ENCODE data around the gene DTX2. TPM values are rescaled to one million over a fixed set of nuclear protein-coding genes. Genes with fewer than 3 reads are reported as not detected.
A peak's percentile ranks its signal among the peaks of the same experiment; 100 is the strongest.
"Not testable (repeated sequence)": the region's sequence is repeated elsewhere in the genome, so short reads cannot be mapped to it uniquely, and the experiment has no call there.

DTX2 gene
- total RNA-seq, 1 experiment from 2014 or later = 8.2 TPM

DNA sequence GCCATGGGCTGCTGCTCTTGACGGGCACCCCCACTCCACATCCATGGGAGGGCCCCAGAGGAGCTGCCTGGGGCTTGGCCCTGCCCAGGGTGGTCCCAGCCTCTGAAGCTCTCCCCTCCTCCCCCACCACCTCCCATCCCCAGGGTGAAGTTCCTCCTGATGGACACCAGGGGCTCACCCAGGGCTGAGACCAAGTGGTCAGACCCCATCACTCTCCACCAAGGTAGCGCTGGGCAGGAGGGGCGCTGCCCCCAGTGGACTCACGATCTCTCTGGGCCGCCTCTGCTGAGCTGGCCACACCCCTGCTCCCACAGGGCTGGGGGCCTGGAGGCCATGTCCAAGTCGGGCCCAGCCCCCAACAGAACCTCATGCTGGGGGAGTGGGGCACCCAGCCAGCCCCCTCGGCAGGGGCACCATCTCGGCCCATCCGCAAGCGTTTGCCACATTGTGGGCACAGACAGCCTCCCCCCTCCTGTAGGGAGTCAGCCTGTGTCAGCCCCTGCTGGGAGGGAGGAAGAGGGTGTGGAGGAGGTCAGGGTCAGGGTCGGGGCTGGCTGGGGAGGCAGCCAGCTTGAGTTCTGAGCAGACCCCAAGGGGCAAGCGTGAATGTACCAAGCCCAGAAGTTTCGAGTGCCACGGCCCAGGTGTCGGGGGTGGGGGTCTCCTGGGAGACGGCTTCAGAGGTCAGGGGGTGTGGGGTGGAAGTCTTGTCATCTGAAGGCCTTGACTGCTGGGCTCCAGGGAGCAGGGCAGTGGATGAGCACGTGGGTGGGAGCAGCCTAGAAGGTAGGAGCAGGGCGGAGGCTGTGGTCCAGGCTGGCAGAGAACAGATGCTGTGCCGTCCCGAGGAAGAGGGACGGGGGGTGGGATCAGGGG, 51.7 kb downstream of the DTX2 start:
- DNase-seq (ENCODE audit: low spot score) = peak; percentile 20

DNA sequence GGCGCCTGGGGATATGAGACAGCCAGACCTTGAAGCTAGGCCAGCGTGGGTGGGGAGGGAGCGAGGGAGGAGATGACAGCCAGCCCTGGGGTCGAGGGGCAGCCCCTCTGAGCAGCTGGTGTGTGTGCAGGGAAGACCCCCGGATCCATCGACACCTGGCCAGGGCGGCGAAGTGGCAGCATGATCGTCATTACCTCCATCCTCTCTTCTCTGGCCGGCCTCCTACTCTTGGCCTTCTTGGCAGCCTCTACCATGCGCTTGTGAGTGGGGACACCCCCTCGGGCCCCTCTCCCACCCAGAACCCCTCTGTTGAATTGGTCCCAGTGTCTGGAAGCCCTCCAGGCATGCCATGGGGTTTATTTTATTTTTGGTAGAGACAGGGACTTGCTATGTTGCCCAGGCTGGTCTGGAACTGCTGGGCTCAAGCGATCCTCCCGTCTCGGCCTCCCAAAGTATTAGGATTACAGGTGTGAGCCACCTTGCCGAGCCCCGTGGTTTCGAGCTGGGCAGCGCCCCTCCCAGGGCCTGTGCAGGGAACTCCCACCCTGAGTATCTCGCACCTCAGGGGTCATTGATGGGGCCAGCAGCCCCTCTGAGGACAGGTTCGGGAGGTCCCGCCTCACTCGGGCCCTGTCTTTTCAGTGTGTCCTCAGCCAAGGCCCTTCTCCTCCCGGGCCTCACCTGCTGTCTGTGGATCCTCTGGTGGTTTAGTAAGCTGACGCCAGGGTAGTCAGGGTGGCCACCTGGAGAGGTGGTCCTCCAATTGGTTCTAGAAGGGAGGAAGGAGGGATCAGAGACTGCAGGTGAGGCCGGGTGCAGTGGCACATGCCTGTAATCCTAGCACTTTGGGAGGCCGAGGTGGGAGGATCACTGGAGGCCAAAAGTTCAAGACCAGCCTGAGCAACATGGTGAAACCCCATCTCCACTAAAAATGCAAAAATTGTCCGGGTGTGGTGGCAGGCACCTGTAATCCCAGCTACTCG, 52.6 kb downstream of the DTX2 start:
- DNase-seq (ENCODE audit: low spot score) = no peak

DNA sequence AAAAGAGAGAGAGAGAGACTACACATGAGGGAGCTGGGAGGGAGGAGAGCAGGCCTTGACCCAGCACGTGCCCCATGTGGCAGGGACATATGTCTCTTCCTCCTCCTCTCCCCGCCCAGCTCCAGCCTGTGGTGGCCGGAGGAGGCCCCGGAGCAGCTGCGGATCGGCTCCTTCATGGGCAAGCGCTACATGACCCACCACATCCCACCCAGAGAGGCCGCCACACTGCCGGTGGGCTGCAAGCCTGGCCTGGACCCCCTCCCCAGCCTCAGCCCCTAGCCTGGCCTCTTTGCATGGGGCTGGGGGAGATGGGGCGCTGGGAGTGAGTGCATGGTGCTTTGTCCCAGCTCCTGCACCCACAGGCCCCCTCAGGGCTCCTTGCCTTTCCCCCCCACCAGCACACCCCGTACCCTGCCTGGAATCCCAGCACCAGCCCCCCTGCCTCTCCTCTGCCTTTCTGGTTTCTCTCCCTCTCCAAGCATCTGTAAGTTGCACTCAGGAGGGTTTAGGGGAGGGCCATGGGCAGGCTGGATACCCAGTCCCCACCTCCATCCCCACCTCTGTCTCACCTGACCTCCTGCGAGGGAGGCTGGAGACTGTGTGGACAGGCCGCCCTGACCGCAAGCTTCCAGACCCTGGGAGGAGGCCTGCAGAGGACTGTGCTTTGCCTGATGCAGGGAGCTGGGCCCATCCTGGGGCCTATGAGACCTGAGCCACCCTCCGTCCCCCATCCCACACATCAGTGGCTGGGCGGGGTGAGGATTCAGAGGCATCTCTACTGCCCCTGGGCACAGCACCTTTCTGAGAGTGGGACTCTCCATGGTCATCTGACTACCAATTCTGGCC, 53.6 kb downstream of the DTX2 start:
- no peak for DNase-seq (ENCODE audit: low spot score)

DNA sequence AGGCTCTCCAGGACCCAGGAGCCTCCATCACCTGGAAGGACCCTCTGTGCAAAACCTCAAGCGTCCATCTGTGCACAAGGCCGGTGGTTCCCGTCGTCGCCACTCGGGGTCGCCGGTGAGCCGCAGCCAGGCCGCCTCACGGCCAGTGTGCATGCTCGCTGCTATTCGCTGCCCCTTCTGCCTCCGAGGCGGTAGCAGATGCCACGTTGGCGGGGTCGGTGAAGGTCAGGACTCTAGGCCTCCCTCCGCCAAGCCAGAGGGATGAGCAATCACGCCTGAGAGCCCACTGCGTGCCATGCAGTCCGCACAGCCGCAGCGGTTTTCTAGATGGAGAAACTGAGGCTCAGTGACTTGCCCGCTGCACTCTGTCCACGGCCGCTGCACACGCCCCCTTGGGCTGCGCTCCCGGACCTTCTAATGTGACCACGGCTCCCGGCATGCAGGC, 54.5 kb downstream of the DTX2 start:
- no peak for DNase-seq (ENCODE audit: low spot score)

DNA sequence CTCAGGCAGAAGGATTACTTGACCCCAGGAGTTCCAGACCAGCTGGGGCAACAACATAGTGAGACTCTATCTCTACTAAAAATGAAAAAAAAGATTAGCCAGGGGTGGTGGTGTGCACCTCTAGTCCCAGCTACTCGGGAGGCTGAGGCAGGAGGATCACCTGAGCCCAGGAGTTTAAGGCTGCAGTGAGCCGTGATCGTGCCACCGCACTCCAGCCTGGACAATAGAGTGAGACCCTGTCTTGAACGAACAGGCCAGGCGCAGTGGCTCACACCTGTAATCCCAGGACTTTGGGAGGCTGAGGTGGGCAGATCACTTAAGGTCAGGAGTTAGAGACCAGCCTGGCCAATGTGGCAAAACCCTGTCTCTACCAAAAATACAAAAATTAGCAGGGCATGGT, 55.4 kb downstream of the DTX2 start:
- not testable (repeated sequence) for DNase-seq (ENCODE audit: low spot score)

DNA sequence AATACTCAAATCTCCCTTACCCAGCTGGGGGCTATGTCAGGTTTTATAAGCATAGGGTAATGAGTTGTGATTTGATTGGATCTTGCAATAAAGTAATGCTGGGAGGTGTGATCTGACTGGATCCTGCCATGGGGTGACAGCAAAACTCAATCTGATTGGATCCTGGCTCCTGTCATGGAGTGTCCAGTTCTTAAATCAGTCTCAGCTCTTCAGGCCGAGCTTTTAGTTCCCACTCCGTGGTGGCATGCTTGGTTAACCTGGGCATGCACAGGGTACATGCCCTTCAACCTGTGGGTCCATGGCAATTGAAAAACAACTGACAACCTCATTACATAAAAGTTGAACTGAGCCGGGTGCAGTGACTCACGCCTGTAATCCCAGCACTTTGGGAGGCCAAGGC, 64.7 kb downstream of the DTX2 start:
- not testable (repeated sequence) for DNase-seq (ENCODE audit: low spot score)

DNA sequence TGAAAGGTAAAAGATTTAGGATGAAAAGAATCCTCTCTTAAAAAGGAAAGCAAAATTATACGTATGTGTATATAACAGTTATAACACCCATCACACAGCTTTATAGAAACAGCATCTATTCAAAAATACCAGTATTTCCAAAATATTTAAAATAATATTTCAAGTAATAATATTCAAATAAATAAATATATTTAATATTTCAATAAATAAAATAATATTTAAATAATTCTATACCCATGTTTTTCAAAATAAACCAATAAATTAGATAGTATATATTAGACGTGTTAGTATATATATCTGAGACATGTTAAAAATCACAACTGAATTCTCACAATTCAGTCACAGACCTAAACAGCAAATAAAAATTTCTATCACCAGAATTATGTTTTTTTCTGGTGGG, 70.1 kb downstream of the DTX2 start:
- not testable (repeated sequence) for DNase-seq (ENCODE audit: low spot score)

DNA sequence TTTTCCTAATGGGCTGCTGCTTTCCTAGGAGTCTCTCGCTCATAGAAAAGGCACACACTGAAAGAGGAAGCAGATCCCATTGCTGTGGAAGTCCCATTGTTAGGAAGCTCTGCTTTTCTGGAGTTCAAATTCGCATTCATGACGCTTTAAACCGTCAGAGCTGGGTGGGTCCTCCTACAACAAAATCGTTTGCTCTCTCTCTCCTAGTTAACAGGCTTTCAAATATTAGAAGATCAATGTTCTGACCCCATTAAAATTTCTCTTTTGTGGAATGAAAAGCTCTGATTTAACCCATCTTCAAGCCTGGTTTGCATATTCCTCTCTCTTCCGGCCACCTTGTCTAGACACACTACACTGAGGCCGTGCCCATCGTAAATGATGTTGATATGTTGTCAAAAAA, 81.7 kb downstream of the DTX2 start, which contains the start of gene SPDYE16:
Gene SPDYE16, minus strand, starts transcription at position 101 of the 400 bp plus-strand sequence. CDS start 1,838 bp downstream, outside the sequence.
- not testable (repeated sequence) for DNase-seq (ENCODE audit: low spot score)

DNA sequence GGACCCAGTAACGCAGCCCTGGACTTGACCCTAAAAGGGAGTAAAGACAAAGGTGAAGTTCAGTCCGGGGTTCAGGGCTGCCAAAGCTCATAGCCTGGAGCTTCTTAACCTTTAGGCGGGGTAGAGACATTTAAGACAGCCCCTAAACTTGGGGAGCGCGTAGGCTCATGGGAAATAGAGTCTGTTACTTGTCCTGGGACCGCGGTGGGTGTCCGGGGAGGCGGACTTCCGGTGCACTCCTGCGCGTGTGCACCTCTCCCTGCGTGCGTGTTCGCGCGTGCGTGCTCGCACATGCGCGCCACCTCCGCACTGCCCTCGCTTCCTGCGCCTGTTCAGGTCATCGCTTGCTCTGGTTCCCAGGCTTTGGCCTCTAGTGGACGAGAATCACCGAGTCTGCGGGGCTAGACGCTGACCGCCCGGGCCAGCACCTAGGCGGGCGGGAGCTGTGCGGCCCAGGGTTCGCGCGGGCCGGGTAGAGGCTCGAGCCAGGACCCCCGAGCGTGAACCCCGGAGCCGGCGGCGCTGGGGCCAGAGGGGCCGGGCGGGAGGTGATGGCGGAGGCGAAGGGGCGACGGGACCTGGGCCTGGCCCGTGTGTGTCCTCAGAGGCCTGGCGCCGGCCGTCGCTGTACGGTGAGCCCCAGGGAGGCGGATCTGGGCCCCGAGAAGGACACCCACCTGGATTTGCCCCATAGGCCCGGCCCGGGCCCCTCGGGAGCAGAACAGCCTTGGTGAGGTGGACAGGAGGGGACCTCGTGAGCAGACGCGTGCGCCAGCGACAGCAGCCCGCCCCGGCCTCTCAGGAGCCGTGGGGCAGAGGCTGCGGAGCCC, 87.7 kb downstream of the DTX2 start:
- peak; percentile 88 for DNase-seq (ENCODE audit: low spot score)

DNA sequence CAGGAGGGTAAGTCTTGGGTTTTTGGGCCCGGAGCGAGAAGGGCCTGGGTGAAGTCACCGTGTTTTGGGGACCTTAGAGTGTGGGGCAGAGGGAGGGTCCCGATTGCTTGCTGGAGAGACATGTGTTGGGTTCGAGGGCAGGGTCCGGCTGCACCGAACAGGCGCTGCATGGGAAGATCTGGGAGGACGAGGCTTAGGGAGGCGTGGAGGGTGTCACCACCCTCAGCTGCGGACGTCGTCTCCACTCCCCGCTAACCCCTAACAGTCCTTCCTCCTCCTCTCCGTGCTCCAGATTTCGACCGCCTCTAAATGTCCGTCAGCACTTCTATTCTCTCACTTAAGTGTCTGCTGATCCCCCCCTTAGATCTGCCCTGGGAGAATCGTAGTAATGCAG, 88.3 kb downstream of the DTX2 start:
- DNase-seq (ENCODE audit: low spot score) = not testable (repeated sequence)

DNA sequence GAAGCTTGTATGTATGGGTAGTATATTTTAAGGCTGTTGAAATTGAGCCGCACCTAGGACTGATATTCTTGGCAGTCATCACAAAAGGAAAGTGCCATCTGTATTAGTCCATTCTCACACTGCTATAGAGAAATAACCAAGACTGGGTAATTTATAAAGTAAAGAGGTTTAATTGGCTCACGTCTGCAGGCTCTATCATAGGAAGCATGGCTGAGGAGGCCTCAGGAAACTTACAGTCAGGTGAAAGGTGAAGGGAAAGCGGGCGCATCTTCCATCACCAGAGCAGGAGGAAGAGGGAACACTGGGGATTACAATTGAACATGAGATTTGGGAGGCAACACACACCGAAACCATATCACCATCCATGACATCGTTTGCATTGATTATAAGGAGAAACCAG, 90.5 kb downstream of the DTX2 start:
- not testable (repeated sequence) for DNase-seq (ENCODE audit: low spot score)

Other genes starting within 250 kb of the DTX2 start
- gene HSPB1, start 159.0 kb upstream of the DTX2 start, total RNA-seq (2014; rRNA removed; shearing (Covaris generic)) = 57.6 and 97.6 TPM in 2 replicates
- gene YWHAG, start 102.7 kb upstream of the DTX2 start, total RNA-seq (2014; rRNA removed; shearing (Covaris generic)) = 100 and 148 TPM in 2 replicates
- 1.6 and 2.0 TPM in 2 replicates for gene SSC4D, start 52.0 kb upstream of the DTX2 start, total RNA-seq (2014; rRNA removed; shearing (Covaris generic))
- 0.97 and 1.7 TPM in 2 replicates for gene ZP3, start 36.8 kb upstream of the DTX2 start, total RNA-seq (2014; rRNA removed; shearing (Covaris generic))
- not detected in 2 replicates for gene UPK3B, start 48.8 kb downstream of the DTX2 start, total RNA-seq (2014; rRNA removed; shearing (Covaris generic))
- gene SPDYE16, start 81.6 kb downstream of the DTX2 start, total RNA-seq (2014; rRNA removed; shearing (Covaris generic)) = not detected in 2 replicates
- gene POMZP3, start 165.6 kb downstream of the DTX2 start, total RNA-seq (2014; rRNA removed; shearing (Covaris generic)) = 2.7 and 5.1 TPM in 2 replicates

All from H4 (cell line).